ENCODE results near the gene ATP7B. TPM values are rescaled to one million over a fixed set of nuclear protein-coding genes. Genes with fewer than 3 reads are reported as not detected.

Gene ATP7B
- total RNA-seq, 2 experiments from 2014 or later = 0.85 to 1.2 TPM

GRCh38 chr13:51933466-51934058, 77.7 kb downstream of the ATP7B start:
- ATAC-seq (ENCODE audit: poor library complexity) (no peak), DNase-seq (no peak)
- intact Hi-C loops (cut with DNase I, micrococcal nuclease) = no loop called here
- ChIA-PET CTCF (no interaction called here), POLR2A (no interaction called here)
- TF ChIP-seq, protein P1, sequence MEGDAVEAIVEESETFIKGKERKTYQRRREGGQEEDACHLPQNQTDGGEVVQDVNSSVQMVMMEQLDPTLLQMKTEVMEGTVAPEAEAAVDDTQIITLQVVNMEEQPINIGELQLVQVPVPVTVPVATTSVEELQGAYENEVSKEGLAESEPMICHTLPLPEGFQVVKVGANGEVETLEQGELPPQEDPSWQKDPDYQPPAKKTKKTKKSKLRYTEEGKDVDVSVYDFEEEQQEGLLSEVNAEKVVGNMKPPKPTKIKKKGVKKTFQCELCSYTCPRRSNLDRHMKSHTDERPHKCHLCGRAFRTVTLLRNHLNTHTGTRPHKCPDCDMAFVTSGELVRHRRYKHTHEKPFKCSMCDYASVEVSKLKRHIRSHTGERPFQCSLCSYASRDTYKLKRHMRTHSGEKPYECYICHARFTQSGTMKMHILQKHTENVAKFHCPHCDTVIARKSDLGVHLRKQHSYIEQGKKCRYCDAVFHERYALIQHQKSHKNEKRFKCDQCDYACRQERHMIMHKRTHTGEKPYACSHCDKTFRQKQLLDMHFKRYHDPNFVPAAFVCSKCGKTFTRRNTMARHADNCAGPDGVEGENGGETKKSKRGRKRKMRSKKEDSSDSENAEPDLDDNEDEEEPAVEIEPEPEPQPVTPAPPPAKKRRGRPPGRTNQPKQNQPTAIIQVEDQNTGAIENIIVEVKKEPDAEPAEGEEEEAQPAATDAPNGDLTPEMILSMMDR (IDR thresholded peaks at IDR 0.05) = no peak
- H3K9me3 Mint-ChIP-seq = no peaks in the 10 kb centered on the region
- H3K27me3 Mint-ChIP-seq = no peaks in the 10 kb centered on the region
- Histone ChIP-seq H3K4me1 (ENCODE audit: insufficient read depth, low read length) (peaks cover 21% of the 10 kb centered on the region), H3K27ac (ENCODE audit: low read depth in 1 of 2, low read length in 2 of 2) (no peak overlapping the region), H3K9me3 (ENCODE audit: control insufficient read depth in 1 of 2, insufficient read depth in 1 of 2, low read length in 2 of 2) (no peaks in the 10 kb centered on the region), H3K36me3 (ENCODE audit: insufficient read depth, low read length) (no peaks in the 10 kb centered on the region), H3K4me3 (ENCODE audit: low read length) (no peak overlapping the region), H3K27me3 (ENCODE audit: control insufficient read depth in 1 of 2, insufficient read depth in 2 of 2, low read length in 2 of 2) (no peaks in the 10 kb centered on the region)
- H3K36me3 Mint-ChIP-seq (ENCODE audit: low read depth) = no peaks in the 10 kb centered on the region
- peaks cover 14% of the 10 kb centered on the region for H3K4me1 Mint-ChIP-seq (ENCODE audit: low read depth)
- H3K27ac Mint-ChIP-seq = no peak overlapping the region
- no peak overlapping the region for H3K4me3 Mint-ChIP-seq

DNA sequence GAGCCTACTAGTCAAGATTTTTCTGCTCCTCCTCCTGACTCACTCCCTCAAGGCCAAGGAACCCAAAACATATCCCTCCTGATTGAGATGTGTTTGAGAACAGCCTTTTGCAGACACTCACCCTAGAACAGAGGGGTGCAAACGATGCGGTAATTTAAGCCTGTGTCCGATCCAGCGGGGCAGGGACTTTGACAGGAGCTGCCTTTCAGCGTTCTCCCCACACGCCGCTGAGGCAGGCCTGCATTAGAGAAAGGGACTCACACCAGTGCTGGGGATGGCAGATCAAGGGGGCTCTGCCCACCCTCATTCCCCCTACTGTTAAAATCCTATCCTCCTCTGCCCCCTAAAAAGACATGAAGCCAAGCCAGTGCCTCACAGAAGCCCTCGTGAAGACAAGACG, 79.0 kb downstream of the ATP7B start:
- TF ChIP-seq, protein P1 (IDR thresholded peaks at IDR 0.05) = no peak
- H3K4me1 ChIP-seq (ENCODE audit: insufficient read depth, low read length) = peaks cover 8% of the 10 kb centered on the region
- ATAC-seq (ENCODE audit: poor library complexity) = no peak
- no peak overlapping the region for H3K4me3 ChIP-seq (ENCODE audit: low read length)
- intact Hi-C loops (cut with DNase I, micrococcal nuclease) = no loop called here
- Mint-ChIP-seq H3K4me1 (ENCODE audit: low read depth) (peaks cover 7% of the 10 kb centered on the region), H3K27ac (no peak overlapping the region), H3K27me3 (no peaks in the 10 kb centered on the region), H3K9me3 (no peaks in the 10 kb centered on the region), H3K36me3 (ENCODE audit: low read depth) (no peaks in the 10 kb centered on the region), H3K4me3 (no peak overlapping the region)
- no peaks in the 10 kb centered on the region for H3K9me3 ChIP-seq (ENCODE audit: control insufficient read depth in 1 of 2, insufficient read depth in 1 of 2, low read length in 2 of 2)
- no peak overlapping the region for H3K27ac ChIP-seq (ENCODE audit: low read depth in 1 of 2, low read length in 2 of 2)
- POLR2A ChIA-PET = no interaction called here
- no peaks in the 10 kb centered on the region for H3K27me3 ChIP-seq (ENCODE audit: control insufficient read depth in 1 of 2, insufficient read depth in 2 of 2, low read length in 2 of 2)
- CTCF ChIA-PET = no interaction called here
- no peaks in the 10 kb centered on the region for H3K36me3 ChIP-seq (ENCODE audit: insufficient read depth, low read length)
- DNase-seq = no peak

GRCh38 chr13:51931606-51932005, 79.6 kb downstream of the ATP7B start:
- H3K36me3 ChIP-seq (ENCODE audit: insufficient read depth, low read length) = no peaks in the 10 kb centered on the region
- no peak overlapping the region for H3K4me3 ChIP-seq (ENCODE audit: low read length)
- H3K4me1 Mint-ChIP-seq (ENCODE audit: low read depth) = peaks cover 7% of the 10 kb centered on the region
- H3K27me3 Mint-ChIP-seq = no peaks in the 10 kb centered on the region
- ChIA-PET CTCF (no interaction called here), POLR2A (no interaction called here)
- ATAC-seq (ENCODE audit: poor library complexity) (no peak), DNase-seq (no peak)
- H3K4me3 Mint-ChIP-seq = no peak overlapping the region
- no peaks in the 10 kb centered on the region for H3K27me3 ChIP-seq (ENCODE audit: control insufficient read depth in 1 of 2, insufficient read depth in 2 of 2, low read length in 2 of 2)
- peaks cover 8% of the 10 kb centered on the region for H3K4me1 ChIP-seq (ENCODE audit: insufficient read depth, low read length)
- intact Hi-C loops (cut with DNase I, micrococcal nuclease) = no loop called here
- TF ChIP-seq, protein P1 (IDR thresholded peaks at IDR 0.05) = no peak
- no peaks in the 10 kb centered on the region for H3K9me3 Mint-ChIP-seq
- H3K27ac Mint-ChIP-seq = no peak overlapping the region
- H3K9me3 ChIP-seq (ENCODE audit: control insufficient read depth in 1 of 2, insufficient read depth in 1 of 2, low read length in 2 of 2) = no peaks in the 10 kb centered on the region
- H3K36me3 Mint-ChIP-seq (ENCODE audit: low read depth) = no peaks in the 10 kb centered on the region
- H3K27ac ChIP-seq (ENCODE audit: low read depth in 1 of 2, low read length in 2 of 2) = no peak overlapping the region

Data from CD4-positive, alpha-beta T cell (primary cell).